GM21723 (cell line): ENCODE data around the gene ASNSD1.
"Not testable (repeated sequence)": the region's sequence is repeated elsewhere in the genome, so short reads cannot be mapped to it uniquely, and the experiment has no call there.

Experiments used
- ATAC-seq: cut with Tn5 transposase; IDR thresholded peaks from one replicate; pipeline ENCODE4 v1.9.1; 2021; ENCODE audit warnings: mild to moderate bottlenecking, moderate library complexity; ENCODE audit not compliant: unreplicated experiment

ASNSD1 gene

DNA sequence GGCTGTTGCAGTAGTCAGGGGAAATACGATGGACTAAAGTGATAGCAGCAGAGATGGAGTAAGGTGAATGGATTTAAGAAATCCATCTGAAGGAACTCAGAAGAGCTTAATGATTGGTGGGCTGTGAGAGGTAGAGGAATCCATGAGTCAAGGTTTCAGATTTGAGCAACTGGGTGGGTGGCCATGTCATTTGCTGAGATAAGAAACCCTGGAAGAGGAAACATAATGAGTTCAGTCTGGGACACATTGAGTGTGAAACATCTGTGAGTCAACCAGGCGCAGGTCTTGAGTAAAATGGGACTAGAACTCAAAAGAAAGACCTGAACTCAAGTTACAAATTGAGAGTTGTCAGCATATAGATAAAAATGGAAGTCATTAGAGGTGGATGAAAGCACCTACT, 19.7 kb upstream of the ASNSD1 start:
- no peak for ATAC-seq

DNA sequence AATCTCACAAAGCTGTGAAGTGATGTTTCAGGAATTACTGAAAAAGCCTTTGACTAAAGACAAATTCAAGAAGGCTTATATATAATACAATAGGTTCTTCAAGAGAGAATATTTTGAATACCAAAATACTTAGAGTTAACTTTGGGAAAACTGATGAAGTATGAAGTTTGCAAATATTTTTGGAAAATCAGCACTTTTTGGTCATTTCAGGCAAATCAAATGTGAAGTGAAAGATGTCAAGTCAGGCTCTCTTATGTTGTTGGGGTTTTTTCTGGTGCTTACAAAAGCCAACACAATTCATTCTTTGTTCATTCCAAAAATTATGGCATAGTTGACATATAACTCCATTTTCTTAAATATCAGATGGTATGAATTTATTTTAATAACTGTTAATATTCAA, 14.7 kb upstream of the ASNSD1 start:
- no peak for ATAC-seq

DNA sequence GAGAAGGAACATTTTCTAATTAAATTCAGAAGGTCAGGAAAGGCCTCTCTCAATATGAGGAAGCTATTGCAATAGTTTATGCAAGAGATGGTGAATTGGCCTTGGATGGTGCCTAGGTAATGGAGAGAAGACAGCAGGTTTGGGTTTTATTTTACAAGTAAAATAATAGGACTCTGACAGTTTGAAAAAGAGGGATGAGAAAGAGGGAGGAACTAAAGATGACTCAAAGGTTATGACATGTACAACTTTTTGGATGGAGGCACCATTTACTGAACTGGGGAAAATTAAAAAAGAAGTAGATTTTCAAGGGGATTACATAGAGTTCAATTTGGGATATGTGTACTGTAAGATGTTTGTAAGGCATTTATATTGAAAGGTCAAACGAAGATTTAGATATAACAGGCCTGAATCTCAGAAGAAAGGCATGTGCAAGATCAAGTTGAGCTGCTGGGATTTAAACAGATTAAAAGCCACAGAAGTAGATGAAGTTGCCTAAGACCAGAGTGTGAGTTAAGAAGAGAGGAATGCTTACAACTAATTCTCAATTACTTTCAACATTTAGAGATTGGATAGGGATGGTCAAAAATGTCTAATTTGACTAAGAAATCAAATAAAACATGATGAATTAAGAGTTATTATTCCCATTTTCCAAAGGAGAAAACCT, 12.3 kb upstream of the ASNSD1 start:
- no peak for ATAC-seq

DNA sequence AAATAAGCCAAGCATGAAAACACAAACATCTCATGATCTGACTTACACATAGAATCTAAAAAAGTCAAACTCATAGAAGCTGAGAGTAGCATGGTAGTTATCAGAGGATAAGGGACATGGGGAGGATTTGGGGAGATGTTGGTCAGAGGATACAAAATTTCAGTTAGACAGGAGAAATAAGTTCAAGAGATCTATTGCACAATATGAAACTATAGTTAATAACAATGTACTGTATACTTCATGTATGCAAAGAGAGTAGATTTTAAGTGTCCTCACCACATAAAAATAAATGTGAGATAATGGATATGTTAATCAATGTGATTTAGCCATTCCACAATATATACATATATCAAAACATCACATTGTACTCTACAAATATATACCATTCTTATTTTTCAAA, 10.0 kb upstream of the ASNSD1 start:
- no peak for ATAC-seq

DNA sequence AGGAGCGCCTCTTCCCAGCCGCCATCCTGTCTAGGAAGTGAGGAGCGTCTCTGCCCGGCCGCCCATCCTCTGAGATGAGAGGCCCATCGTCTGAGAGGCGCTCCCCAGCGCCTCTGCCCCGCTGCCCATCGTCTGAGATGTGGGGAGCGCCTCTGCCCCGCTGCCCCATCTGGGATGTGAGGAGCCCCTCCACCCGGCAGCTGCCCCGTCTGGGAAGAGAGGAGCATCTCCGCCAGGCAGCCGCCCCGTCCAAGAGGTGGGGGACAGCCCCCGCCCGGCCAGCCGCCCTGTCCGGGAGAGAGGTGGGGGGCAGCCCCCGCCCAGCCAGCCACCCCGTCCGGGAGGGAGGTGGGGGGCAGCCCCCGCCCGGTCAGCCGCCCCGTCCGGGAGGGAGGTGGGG, 7.8 kb upstream of the ASNSD1 start:
- ATAC-seq: not testable (repeated sequence)

DNA sequence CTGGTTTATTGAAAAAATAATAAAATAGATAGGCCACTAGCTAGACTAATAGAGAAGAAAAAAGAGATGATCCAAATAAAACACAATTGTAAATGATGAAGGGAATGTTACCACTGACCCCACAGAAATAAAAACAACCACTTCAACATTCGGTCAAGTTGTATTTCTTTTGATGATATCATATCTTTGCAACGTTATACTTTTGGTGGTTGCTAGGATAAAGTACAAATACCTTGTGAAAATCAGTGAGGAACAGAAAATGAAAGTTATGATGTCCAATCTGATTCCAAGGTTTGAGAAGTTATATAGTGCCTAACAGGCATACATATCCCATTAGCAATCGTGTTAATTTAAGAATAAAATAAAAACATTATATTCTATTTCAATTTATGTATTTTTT, 6.6 kb upstream of the ASNSD1 start:
- no peak for ATAC-seq

DNA sequence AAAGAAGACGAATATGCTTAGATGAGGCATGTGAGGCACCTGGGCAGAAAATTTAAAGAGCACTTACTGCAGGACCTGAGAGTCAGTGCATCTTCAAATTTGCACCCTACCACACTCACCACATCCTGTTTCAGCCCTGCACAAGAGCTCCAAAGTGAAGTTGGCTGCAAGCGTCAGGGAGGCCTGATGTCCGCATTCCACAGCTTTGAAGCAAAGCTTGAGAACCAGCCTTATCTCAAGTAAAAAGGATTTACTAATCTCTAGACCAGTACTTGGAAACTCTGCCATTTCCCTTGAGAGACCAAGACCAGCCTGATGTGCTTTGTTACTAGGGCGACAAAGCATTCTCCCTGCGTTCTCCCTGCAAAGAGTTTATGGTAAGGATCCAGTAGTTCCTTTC, 3.4 kb upstream of the ASNSD1 start:
- ATAC-seq: peak; percentile 55

DNA sequence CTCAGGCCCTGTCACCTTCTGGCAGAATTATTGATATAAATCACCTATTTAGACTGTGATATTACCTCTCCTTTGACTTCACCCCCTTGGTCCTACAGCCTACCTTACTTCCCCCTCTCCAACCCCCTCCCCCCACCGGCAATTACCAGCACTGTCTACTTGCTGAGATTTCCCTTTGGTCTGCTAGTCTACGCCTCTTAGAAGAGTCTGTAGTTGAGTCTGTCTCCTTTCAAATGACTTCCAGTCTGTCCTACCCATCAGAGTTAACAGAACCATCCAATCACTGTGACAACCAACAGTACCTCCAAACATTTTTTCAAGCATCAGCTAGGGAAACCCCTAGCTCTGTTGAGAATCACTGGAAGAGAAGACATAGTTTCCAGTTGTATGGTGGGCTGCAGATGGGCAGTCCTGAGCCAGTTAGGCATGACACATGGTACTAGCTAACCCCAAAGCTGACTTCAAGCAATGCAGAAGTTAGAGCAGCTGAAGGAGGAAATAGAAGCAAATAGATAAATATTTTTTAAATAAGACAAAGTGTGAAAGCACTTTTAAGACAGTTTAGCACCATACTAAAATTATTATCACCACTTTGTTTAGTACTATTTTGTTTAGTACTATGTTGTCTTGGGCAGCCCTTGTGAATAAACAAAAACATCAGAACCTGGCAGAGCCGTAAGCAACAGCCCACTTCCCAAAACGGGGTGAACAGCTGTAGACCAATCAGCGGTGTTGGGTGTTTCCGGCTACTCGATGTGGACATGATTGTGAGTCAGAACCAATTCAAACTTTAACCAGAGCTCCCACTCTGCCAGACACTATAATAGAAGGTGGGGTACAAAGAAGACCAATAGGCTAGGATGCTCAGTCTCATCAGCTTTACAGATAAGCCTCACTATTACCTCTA, 2.7 kb upstream of the ASNSD1 start:
- ATAC-seq: no peak

DNA sequence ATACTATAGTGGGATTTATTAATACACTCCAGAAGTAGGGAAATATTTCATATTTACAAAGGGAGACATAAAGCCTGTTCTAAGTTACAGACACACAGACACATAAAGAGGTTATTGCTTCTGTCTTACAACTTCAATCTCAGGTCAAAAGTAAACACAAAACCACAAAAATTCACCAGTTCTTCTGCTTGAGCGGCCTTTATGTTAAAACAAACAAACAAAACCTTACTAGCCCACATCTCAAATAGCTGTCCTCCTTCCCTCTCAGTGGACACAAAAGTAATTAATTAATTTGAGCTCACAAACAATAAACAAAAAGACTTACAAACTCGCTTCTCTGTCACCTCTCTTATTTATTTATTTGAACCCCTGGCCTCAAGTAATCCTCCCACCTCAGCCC, 1.5 kb upstream of the ASNSD1 start:
- no peak for ATAC-seq

DNA sequence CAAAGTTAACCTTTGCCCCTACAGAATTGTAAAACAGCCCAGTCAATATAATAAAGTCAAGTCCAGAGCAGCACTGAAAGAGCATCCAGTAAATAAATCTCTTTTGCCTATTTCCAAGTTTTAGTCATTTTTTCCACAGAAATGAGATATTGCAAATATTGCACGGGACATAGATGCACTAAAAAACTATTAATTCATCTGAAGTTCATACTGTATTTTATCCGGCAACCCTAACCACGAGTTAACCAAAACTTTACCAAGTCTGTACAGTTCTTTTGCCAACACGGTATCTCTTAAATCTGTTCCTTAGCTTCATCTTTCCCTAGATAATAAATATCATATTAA, 484 bp upstream of the ASNSD1 start:
- no peak for ATAC-seq

DNA sequence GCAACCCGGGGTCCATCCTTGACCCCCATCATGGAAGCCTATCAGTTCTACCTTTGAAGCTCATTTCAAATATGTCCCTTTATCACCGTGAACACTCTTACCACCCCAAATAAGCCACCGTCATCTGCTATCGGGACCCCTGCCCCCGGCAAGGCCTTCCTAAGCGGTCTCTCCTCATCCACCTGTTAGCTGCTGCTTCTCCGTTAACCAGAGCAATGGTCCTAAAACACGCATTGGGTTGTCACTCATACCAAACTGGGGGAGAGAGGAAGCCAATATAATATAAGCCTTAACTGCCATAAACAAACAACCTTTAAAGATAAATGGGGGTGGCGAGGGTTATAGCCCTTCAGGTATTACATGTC, 680 bp downstream of the ASNSD1 start:
- no peak for ATAC-seq

DNA sequence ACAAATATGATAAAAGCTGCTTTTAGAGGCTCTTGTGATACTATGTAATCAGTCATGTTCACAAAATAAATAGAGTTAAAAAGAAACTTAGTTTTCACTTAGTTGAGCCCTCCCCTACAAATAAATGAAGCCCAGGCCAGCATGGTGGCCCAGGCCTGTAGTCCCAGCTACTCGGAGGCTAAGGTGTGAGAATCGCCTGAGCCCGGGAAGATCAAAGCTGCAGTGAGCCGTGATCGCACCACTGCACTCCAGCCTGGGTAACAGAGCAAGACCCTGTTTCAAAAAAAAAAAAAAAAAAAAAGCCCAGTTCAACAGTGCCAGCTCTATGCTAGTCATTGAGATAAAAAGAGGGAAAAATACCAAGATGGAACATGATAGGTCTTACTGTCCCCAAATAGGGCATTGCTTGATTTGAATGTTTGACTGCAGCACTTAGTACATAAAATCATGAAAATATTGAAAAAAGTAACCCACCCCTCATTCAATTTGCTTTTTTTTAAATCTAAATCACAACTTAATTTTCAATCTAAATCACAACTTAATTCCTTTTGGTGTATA, 1.5 kb downstream of the ASNSD1 start:
- ATAC-seq: no peak

DNA sequence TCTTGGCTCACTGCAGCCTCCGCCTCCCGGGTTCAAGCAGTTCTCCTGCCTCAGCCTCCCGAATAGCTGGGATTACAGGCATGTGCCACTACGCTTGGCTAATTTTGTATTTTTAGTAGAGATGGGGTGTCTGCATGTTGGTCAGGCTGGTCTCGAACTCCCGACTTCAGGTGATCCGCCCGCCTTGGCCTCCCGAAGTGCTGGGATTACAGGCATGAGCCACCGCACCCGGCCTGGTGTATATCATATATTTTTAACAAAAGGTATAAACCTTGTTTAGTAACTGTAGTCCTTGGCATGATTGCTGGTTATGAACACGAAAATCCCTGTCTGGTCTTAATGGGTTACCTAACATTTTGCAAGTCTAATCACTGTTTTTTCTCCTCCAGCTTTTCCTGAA, 2.1 kb downstream of the ASNSD1 start:
- not testable (repeated sequence) for ATAC-seq

DNA sequence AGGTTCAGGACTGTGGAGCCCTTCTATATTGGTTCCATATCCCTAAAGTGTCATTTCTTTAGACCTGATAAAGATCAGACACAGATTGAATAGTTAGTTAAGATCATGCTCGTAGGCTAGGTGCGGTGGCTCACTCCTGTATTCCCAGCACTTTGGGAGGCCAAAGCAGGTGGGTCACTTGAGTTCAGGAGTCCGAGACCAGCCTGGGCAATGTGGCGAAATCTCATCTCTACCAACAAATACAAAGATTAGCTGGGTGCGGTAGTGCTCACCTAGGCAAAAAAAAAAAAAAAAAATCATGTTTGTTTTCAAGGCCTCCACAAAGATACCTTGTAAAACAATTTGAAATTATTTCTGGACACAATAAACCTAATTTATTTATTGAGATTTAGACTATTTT, 8.7 kb downstream of the ASNSD1 start:
- no peak for ATAC-seq

DNA sequence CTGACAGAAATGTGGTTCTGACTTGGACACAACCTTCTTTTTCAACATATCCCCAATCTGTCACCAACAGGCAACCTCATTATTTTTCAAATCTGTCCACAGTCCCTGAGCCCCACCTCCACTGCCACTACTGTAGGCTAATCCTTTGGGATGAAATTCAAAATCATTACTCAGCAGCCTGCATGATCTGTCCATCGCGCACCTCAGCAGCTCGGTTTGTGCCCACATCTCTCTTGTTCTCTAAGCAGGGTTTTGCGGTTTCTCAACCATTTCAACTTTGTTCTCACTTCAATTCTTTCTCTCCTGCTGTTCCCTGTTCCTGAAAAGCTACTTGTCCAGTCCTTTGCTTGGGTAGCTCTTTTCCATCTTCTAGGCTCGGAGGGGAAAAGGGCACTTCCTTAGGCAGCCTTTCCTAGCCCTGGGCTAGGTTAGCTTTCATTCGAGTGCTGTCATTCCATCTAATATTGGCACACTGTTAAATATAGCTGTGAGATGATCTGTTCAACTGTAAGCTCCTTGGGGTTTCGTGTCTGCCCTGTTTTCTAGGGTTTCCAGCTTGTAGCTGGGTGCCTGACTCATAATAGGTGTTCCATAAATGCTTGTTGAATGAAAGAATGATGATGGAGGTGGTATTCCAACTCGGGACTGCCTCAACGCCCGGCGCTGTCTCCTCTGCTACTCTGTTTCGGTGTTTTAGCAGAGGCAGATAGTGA, 12.6 kb downstream of the ASNSD1 start:
- no peak for ATAC-seq

DNA sequence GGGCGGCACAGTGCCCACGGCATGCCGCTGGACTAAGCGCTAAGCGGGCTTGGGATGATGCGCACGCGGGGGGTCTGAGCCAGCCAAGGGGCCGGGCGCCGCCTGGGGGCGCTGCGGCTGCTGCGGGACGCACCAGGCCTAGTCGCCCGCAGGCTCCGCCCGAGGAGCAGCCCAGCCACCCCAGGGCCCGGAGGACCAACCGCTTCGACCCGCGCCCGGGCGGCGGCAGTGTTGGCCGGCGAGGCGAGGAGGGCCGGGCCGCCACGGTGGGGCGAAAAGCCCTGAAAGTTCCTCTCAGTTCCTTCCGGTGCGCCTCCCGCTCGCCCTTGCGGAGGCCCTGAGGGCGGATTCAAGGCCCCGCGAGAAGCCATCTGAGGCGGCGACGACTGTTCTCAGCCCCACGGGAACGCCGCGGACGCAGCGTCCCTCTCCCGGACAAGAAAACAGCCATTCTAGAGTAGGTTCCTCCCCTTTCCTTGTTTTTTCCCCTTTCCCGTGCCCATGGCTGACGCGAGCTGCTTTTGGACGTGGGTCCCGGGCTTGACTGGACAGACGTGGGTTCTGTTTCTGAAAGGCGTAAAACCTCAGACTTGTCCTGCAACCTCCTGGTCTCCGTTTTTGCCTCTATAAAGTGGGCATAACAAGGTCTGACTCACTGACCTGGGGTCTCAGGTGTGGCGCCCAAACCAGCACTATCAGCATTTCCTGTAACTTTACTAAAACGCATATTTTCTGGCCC, 13.3 kb downstream of the ASNSD1 start, which contains the start of gene ANKAR:
Gene ANKAR (plus strand): TSS at position 297 of the 739 bp plus-strand sequence. CDS start 1,821 bp downstream, outside the sequence.
- peak; percentile 94 for ATAC-seq

DNA sequence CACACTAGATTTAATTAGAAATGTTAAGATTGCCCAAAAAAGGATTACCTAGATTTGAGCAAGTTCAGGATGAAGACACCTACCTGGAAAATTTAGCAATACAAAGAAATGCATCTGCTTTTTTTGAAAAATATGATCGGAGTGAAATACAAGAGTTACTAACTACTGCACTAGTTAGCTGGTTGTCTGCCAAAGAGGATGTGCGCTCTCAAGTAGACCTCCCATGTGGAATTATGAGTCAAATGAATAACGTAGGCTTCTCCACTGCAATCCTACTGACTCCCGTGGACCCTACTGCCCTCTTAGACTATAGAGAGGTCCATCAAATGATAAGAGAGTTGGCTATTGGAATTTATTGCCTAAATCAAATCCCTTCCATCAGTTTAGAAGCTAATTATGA, 15.2 kb downstream of the ASNSD1 start:
- no peak for ATAC-seq

DNA sequence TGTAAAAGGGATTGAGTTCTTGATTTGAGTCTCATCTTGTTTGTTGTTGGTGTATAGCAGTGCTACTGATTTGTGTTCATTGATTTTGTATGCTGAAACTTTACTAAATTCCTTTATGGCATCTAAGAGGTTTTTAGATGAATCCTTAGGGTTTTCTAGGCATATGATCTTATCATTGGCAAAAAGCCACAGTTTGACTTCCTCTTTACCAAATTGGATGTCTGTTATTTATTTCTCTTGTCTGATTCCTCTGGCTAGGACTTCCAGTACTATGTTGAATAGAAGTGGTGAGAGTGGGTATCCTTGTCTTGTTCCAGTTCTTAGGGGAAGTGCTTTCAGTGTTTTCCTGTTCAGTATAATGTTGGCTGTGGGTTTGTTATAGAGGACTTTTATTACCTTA, 18.0 kb downstream of the ASNSD1 start:
- ATAC-seq: no peak

DNA sequence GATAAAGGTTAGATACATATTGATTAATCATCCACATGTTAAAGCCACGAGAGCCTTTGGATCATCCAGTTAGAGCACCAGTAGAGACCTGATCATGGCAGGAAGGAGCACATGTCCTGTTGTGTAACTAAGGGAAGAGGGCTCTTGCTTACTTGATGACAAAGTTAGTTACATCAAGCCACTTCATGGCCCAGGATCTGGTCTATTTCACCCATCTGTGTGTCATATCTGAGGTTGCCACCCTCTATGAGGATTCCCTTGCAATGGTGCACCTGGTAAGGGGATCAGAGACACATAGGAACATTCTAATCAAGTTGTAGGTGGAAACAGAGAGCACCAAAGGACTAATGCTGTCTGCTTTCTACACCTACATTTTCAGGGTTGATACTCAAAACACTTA, 19.9 kb downstream of the ASNSD1 start:
- ATAC-seq: no peak

DNA sequence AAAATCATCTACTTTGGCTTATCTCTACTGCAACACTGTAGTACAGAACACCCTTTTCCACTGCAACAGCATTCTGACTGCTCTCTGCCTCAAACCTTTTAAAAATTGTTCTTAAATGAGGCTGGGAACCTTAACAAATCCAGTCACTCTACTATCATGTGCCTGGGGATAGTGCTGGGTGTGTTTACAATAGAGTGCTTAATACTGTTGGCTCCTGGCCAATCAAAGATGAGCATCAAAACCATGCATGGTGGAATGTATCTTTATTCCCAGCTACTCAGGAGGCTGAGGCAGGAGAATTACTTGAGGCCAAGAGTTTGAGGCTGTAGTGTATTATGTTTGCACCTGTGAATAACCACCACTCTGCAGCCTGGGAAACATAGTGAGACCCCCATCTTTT, 20.6 kb downstream of the ASNSD1 start:
- no peak for ATAC-seq

DNA sequence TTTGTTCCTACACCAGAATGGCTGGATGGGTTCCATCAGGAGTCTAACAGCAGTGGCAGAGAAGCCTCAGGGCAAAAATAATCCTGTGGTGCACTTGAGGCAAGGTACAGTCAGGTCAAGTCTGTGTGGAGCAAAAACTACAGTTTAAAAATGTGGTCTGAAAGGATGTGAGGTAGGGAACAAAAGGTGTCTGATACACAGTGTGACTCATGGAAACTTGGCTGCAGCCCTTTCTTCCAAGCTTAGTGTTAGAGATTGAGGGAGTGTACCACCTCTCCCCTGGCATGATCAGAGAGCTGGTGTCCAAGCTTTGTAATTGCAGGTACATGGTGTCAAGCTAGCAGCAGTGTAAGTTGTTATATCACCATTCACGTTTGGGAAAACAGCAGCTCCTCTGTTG, 22.1 kb downstream of the ASNSD1 start:
- ATAC-seq: no peak
